Measurements from ENCODE around the gene SEH1L. TPM values are rescaled to one million over a fixed set of nuclear protein-coding genes. Genes with fewer than 3 reads are reported as not detected.

Gene SEH1L
- polyA plus RNA-seq, 1 donor from 2014 or later: 11.5 TPM

- TF ChIP-seq REST (IDR thresholded peaks at IDR 0.05; ENCODE audit: borderline replicate concordance): no peak
Observed at GRCh38 chr18:12911929-12912703, 35.7 kb upstream of the SEH1L start (continued).

GRCh38 chr18:12921178-12921577, 26.6 kb upstream of the SEH1L start:
- no peaks in the 10 kb centered on the region for H3K9me2 ChIP-seq (ENCODE audit: insufficient read depth, low read length)
- no peak overlapping the region for H2AFZ ChIP-seq (ENCODE audit: low read depth, low read length)
- H3K27ac ChIP-seq (ENCODE audit: low read length): no peak overlapping the region
- no peaks in the 10 kb centered on the region for H3K27me3 ChIP-seq (ENCODE audit: insufficient read depth, low read depth, low read length)
- H4K20me1 ChIP-seq (ENCODE audit: insufficient read depth): no peaks in the 10 kb centered on the region
- H3K9ac ChIP-seq (ENCODE audit: low read length): no peak overlapping the region
- no peaks in the 10 kb centered on the region for H3K79me2 ChIP-seq (replicated peaks; ENCODE audit: insufficient read depth, low read length)
- no peaks in the 10 kb centered on the region for H3F3A ChIP-seq (ENCODE audit: insufficient read depth, low read length, poor library complexity, severe bottlenecking)
- no peak for TF ChIP-seq SMC3 (conservative IDR thresholded peaks at IDR 0.05; ENCODE audit: poor library complexity)
- TF ChIP-seq REST (IDR thresholded peaks at IDR 0.05; ENCODE audit: borderline replicate concordance): no peak
- H3K4me3 ChIP-seq (ENCODE audit: low read length): no peak overlapping the region
- H3K9me3 ChIP-seq (ENCODE audit: low read length): no peaks in the 10 kb centered on the region
- no peak overlapping the region for H3K4me2 ChIP-seq (ENCODE audit: low read length)
- H3K36me3 ChIP-seq (ENCODE audit: insufficient read depth, low read length): no peaks in the 10 kb centered on the region

GRCh38 chr18:12922266-12922665, 25.5 kb upstream of the SEH1L start:
- Histone ChIP-seq H3K36me3 (ENCODE audit: insufficient read depth, low read length) (no peaks in the 10 kb centered on the region), H3K4me3 (ENCODE audit: low read length) (no peak overlapping the region), H3K4me2 (ENCODE audit: low read length) (no peak overlapping the region), H4K20me1 (ENCODE audit: insufficient read depth) (no peaks in the 10 kb centered on the region), H2AFZ (ENCODE audit: low read depth, low read length) (no peak overlapping the region), H3F3A (ENCODE audit: insufficient read depth, low read length, poor library complexity, severe bottlenecking) (no peaks in the 10 kb centered on the region), H3K27ac (ENCODE audit: low read length) (no peak overlapping the region), H3K27me3 (ENCODE audit: insufficient read depth, low read depth, low read length) (no peaks in the 10 kb centered on the region), H3K79me2 (replicated peaks; ENCODE audit: insufficient read depth, low read length) (no peaks in the 10 kb centered on the region), H3K9me3 (ENCODE audit: low read length) (no peaks in the 10 kb centered on the region), H3K9me2 (ENCODE audit: insufficient read depth, low read length) (no peaks in the 10 kb centered on the region), H3K9ac (ENCODE audit: low read length) (no peak overlapping the region)
- no peak for TF ChIP-seq EZH2 (IDR thresholded peaks at IDR 0.05; ENCODE audit: borderline replicate concordance, insufficient read depth, low read length, poor library complexity, severe bottlenecking)
- no peak for TF ChIP-seq POLR2AphosphoS5 (IDR thresholded peaks at IDR 0.05)

Measured in neural cell (in vitro differentiated cells).